Occipital lobe (tissue), 2 donors: ENCODE results near the gene PTPN18. TPM values are rescaled to one million over a fixed set of nuclear protein-coding genes. Genes with fewer than 3 reads are reported as not detected.
A peak's percentile ranks its signal among the peaks of the same experiment; 100 is the strongest.
"Not testable (repeated sequence)": the region's sequence is repeated elsewhere in the genome, so short reads cannot be mapped to it uniquely, and the experiment has no call there.

Experiments used
- DNase-seq: peaks from one replicate; lab custom pipeline; 2025; lab: John Stamatoyannopoulos, UW
- total RNA-seq: library from RNA; depleted of rRNA; stranded (reverse); fragments of >200 nt; gene quantifications from one replicate; pipeline ENCODE4 v1.2.3, GENCODE V29; 2014

Gene PTPN18, protein sequence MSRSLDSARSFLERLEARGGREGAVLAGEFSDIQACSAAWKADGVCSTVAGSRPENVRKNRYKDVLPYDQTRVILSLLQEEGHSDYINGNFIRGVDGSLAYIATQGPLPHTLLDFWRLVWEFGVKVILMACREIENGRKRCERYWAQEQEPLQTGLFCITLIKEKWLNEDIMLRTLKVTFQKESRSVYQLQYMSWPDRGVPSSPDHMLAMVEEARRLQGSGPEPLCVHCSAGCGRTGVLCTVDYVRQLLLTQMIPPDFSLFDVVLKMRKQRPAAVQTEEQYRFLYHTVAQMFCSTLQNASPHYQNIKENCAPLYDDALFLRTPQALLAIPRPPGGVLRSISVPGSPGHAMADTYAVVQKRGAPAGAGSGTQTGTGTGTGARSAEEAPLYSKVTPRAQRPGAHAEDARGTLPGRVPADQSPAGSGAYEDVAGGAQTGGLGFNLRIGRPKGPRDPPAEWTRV
- 16.7 TPM for total RNA-seq

DNA sequence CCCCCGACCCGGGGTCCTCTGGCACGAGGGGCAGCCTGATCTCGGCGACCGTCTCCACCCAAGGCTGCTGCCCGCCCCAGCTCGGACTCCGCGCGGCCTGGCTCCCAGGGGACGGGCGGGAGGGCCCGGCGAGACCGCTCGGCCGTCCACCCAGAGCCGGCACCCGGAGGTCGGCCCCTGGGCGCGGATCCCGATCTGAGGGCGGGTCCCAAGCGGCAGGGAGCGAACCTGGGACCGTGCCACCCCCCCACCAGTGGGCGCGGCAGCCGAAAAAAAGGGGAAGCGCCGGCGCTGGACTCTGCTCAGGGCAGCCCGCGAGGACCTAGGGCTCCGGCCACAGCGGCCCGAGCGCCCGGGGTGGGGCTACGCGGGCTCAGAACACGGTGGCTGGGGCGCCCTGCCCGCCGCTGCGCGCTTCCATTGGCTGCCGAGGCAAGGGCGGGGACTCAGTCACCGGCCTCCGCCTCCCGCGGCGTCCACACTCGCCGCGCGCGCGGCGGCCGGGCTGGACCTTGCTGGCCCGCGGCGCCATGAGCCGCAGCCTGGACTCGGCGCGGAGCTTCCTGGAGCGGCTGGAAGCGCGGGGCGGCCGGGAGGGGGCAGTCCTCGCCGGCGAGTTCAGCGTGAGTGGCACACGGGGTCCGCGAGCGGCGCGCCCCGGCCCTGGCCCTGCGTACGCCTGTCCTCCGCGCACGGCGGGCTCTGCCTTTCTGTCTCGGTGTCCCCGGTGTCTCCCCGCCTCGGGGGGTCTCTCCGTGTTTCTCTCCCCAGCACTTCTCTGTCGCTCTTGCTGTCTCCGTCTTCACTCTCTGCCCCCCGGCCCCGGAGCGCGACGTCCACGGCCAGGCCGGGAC, at the start of gene PTPN18:
Gene PTPN18, plus strand, starts transcription at position 479 of the 854 bp plus-strand sequence. Its CDS starts 52 bp downstream, at position 531.
- DNase-seq = peak; percentile 86

DNA sequence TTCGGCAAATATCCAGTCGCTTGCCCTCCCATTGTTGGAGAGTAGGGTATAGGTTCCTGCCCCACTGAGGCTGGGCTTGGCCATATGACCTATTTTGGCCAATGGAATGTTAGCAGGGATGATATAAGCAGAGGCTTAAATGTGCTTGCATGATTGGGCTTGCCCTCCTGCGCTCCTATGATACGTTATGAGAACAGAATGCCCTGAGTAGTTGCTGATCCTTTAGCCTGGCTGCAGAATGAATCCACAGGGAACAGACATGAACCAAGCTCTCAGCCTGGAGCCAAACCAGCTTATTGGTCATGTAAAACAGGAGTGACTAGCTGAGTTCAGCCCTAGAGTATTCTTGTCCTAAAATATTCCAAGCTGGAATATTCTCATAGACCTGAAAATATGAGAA, 48.0 kb upstream of the PTPN18 start:
- DNase-seq = no peak

DNA sequence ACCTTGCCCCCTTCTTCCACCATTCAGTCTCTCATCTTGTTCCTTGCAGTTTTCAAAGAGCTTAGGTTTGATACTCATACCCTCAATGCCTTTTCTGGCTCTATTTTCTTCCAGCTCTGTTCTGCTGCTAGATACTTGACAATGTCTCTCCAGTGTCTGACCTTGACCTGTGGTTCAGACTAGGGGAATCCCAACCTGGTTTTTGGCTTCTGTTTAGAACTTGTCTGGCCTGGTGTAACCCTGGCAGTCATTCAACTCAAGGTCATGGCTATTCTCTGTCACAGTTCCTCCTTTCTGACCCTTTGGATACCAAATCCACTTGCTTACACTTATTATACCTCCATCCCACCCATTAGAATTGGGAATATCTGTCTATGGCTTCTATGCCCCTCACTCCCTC, 45.0 kb upstream of the PTPN18 start:
- DNase-seq = no peak

DNA sequence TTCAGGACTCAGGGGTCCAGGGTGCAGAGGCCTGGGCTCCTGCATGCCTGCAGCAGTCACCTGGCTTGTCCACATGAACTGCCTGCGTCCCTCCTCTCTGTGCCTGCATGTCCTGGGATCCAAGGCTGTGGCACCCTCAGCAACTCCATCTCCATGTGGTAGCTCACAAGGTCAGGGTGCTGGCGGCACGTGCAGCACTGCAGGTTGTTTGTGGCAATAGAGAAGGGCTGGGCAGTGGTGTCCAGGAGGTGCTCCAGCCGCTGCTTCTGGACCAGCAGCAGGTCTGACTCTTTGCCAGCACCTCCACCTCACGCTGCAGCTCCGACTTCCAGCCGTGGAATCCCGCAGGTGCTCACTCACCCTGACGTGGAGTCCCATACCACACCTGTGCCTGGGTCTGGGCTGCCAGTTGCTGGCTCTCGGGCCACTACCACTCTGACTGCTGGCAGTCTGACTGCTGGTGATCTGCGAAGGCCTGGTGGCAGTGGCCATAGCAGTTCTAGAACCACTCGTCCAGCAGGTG, 42.0 kb upstream of the PTPN18 start:
- no peak for DNase-seq

DNA sequence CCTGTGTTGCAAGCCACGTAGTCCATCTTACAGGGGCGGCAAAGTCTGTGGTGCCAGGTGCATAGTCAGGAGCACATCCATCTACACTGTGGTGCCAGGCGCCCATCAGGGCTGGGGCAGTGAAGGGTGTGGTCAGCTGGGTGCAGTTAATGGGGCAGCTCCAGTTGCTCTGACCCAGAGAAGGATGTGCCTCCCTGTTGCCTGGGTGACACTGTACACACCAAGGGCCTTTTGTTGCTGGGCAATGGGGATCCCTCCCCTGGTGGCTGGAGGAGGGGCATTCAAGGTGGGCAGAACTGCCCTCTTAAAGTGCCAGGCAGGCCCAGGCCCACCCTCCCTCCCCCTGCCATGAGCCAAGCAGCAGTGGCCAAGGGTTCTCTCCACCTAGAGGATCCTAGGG, 41.5 kb upstream of the PTPN18 start:
- no peak for DNase-seq

DNA sequence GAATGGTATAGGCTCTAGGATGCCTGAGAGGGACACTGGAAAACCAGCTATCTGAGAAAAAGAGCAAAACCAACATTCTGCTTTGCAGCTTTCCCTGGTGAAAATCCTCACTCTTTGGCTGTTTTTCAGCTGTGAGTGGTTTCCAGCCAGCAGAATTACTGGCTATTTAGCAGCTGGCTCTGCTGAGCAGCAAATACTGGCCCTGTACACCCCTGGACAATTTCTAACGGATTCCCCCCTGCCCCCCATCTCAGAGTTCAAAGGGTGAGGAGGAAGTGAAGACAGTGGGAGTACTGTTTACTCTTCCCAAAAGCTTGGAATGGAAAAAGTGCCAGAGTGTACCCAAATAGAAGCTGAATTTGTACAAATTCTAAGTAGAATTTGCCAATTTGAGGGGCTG, 39.3 kb upstream of the PTPN18 start:
- DNase-seq = no peak

DNA sequence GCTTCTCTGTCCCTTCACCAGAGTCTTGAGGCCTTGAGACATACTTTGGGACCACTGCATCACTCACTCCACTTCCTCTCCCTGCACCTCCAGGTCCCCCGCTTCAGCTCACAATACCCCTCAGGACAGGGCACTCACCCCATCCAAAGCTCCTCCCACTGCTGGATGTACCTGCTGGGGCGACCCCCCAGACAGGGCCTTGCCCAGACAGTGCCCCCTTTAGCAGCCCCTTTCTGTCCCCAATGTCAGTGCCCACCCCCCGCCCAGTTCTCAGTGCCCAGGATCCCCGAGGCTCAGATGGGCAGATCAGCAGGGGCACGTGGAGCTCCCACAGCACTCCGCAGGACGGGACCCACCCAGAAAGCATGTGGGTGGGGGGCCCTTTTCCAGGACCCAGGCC, 37.0 kb upstream of the PTPN18 start:
- no peak for DNase-seq

DNA sequence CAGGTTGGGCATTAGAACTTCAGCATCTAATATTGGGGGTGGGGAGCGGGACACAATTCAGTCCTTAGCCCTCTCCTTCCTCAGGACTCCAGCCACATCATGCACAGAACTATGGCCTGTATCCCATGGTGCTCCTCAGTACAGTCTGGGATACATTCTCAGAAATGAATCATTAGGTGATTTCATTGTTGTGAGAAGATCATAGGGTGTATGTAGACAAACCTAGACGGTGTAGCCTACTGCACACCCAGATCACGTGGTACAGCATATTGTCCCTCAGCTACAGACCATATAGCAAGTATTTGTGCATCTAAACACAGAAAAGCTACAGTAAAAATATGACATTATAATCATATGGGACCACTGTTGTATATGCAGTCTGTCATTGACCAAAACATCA, 36.3 kb upstream of the PTPN18 start:
- DNase-seq = no peak

DNA sequence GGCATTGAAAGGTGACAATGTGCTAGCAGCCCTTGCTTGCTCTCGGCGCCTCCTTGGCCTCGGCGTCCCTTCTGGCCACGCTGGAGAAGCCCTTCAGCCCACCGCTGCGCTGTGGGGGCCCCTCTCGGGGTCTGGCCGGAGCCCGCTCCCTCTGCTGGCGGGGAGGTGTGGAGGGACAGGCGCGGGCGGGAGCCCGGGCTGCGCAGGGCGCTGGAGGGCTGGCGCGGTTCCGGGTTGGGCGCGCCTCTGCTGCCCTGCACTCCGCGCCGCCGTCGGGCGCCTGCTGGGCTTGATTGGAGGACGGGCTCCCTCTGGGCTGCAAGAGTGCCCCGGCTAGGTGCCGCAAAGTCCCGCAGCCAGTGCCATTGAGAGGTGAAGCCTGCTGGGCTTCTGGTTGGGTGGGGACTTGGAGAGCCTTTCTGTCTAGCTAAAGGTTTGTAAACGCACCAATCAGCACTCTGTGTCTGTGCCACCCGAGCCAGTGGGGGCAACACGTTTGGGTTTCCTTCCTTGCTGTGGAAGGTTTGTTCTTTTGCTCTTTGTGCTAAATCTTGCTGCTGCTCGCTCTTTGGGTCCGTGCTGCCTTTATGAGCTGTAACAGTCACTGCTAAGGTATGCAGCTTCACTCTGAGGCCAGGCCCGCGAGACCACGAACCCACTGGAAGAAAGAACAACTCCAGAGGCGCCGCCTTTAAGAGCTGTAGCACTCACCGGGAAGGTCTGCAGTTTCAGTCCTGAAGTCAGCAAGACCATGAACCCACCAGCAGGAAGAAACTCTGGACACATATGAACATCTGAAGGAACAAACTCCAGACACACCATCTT, 27.9 kb upstream of the PTPN18 start:
- DNase-seq = no peak

DNA sequence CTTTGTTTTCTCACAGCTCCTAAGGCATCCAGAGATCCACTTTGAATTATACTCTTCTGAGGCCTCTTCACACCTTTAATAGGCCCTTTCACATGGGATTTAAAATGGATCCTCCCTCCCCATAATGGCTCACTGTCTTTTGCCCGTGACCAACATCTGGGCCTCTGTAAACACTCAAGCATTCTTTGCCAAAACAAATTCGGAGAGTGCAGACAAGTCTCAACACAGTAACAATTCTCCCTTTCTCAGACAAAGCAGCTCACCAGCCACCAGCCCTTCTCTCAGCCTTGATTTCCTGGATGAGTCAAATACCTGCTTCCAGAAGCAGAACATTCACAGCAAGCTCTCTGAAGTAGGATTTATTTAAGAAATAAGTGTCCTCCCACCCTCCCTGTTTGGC, 27.1 kb upstream of the PTPN18 start:
- no peak for DNase-seq

DNA sequence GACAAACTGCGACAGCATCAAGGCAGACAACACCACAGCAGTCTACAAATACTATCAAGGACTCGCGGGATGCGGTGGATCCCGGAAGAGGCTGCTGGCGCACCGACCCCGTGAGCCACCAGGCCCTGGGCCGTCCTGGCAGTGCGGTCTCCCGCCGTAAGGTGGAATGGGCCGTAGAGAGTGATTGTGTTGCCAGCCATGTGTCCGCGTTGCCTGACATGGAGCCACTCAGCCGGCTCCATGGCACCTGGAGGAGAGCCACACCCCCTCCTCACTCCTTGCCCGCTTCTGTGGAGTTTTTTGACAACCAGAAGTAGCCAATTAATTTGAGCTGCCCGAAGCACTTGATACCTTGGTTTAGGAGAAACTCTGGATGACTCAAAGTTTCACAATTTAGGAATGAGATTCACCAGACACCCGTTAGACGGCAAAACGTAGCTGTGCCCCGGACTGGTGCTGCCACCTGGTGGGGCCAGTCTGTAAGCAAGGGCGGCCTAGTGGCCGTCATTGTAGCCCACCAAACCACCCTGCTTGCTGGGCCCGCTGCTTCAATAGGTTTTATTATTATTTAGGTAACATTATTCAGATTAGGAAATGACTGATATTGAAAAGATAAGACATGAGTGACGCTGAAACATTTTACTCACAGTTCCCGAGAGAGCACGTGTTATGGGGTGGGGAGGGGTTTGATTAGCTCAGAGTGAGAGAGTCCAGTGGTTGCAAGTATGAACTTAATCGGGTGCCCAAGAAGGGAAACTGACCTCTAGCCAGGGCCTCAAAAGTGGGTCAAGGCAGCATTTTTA, 23.4 kb upstream of the PTPN18 start:
- no peak for DNase-seq

DNA sequence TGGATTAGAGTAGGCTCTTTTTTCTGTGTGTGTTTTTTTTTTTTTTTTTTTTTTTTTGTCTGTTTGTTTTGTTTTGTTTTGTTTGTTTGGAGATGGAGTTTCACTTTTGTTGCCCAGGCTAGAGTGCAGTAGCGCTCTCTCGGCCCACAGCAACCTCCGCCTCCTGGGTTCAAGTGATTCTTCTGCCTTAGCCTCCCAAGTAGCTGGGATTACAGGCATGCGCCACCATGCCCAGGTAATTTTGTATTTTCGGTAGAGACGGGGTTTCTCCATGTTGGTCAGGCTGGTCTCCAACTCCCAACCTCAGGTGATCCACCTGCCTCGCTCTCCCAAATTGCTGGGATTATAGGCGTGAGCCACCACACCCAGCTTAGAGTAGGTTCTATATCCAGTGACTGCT, 22.6 kb upstream of the PTPN18 start:
- not testable (repeated sequence) for DNase-seq

DNA sequence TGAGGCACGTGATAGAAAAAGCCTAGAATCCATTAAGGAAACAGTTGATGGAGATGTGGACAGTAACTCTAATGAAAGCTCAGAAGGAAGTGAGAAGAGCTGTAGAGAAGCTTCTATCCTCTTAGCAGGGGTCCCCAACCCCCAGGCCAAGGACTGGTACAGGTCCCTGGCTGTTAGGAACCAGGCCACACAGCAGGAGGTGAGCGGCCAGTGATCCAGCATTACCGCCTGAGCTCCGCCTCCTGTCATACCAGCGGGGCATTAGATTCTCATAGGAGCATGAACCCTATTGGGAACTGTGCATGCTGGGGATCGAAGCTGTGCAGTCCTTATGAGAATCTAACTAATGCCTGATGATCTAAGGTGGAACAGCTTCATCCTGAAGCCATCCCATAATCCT, 21.8 kb upstream of the PTPN18 start:
- DNase-seq = no peak

DNA sequence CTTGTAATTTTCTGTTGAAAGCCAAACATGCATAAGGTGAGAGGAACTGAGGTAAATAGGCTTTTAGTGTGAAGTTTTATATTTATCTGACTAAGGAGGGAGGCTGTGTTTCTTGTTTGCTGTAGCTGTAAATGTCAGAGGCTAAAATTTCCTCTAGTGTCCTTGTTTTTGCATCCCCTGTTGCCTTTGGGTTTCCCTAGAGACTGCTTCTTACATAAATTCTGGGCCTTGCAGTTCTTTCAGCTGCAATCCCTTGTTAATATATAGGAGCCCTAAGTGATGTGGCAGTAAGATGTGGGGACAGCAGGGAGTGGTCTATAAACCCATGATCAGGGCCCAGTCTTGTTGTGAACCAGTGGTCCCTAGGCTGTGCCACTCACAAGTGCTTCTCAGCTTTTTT, 20.6 kb upstream of the PTPN18 start:
- no peak for DNase-seq

DNA sequence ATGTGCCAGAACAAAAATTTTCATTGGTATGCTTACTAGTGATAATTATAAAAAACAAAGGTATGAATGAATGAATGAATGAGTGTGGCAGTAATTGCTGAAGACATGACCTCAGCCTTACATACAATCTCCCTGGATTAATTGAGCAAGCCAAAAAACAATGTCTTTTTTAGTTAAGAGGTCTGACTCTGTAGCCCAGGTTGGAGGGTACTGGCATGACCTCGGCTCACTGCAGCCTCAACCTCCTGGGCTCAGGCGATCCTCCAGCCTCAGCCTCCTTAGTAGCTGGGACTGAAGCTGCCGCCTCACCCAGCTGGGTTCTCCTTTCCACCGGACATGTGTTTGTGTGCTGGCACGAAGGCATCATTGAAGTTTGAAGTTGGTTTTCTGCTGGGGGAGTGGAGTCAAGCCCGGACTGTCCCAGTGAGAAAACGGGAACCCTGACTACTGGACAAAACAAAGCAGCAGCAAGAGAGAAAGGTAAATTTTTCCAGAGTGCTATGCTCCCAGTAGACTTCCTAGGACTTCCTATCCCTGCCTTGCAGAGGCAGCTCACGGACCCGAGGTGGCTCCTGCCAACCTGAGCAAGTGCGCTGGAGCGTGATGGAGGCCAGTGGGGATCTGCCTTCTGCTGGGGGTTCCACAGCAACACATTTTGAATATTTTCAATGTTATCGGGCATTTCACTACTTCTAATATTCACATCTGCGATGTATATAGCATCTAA, 19.5 kb upstream of the PTPN18 start:
- DNase-seq = no peak

DNA sequence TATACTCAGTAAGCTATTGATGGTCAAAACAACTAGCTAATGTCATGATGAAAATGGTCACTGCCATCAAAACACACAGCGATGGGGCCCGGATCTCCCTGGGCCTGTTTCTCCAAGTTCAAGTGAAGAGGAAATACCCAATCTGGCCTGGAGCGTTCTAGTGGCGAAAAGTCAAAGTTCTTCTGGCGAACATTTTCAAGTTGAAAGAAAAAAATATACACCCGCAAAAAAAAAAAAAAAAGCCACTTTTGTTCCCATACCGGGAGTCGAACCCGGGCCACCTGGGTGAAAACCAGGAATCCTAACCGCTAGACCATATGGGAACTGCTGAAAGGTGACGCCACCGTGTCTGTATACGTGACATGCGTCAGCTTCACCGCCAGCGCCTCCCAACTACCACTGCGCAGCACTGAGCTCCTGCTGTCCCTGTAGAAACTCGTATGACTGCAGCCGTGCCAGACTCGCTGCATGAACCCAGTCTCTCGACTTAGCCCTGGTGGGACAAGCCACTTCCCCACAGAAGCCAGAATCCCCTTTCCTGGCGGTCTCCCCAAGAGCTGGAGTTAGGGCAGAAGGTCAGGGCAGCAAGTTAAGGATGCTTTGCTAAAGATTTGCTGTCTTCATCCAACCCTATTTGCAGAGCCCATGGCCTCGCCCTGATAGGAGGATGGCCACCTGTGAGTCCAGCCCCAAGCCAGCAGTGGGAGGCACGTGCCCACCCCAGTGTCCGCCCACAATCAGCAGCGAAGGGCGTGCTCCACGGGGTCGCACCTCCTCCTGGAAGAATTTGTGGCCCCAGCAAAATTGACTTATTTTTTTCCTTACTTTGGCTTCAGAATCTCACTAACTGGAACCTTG, 18.8 kb upstream of the PTPN18 start:
- DNase-seq = peak; percentile 62

DNA sequence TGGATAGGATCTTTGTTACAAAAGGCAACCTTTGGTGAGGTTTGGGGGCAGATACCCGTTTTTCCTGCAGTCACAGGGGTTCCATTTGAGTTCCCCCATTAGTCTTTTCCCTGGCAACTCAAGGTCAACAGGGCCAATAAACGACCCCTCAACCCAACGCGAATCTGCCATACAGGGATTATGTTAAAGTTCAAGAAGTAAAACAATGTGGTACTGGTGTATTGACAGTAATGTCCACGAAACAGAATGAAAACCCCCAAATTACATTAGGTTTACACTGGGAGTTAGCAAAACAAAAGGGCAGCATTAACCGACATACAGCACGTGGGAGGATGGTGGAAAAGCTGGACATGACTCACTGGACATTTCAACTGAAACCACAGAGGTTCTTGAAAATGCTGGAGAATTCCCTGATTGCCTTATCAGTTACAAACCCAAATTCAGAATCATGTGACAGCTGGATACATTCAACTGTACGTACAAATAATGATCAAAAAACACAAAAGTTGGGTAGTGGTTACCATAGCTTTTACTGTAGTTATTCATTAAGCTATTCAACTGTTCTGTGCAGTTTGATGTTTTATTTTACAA, 18.0 kb upstream of the PTPN18 start:
- DNase-seq = no peak

DNA sequence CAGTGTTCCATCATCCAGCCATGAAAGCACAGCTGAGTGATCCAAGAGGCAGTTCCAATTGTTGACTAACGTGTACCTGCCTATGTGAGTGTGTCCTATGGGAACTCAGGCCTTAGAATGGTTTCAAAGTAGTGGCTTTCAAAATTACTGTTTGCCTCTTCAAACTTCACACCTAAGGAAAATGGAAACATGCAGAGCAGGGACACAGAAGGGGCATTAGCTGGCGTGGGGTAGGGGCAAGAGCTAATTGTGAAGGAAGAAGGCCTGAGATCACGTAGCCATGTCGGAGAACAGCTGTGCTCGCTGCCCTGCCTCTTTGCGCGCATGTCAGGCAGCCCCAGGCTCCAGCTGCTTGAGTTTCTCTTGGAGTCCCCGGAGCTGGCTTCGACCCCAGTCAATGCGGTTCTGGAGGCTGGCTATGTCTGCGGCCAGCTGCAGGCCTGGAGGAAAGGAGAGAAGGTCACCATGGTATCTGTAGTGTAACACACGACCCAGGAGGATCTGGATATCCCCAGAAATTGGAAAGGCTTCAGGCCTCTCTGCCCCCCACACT, 17.0 kb upstream of the PTPN18 start:
- DNase-seq = no peak
